NCI-H146 treated with DMSO at 0.1 percent for 48 hours (cell line): Measurements from ENCODE around the gene ADAT2.
"Not testable (repeated sequence)": the region's sequence is repeated elsewhere in the genome, so short reads cannot be mapped to it uniquely, and the experiment has no call there.

Experiments used
- DNase-seq: peaks from one replicate; lab custom pipeline; 2025; ENCODE audit not compliant: unreplicated experiment; lab: John Stamatoyannopoulos, UW

The ADAT2 gene

GRCh38 chr6:143450453-143451371 lies at the start of gene ADAT2, which contains the start of gene PEX3:
Gene ADAT2 (minus strand): TSS chr6:143450695. CDS start chr6:143450658, 37 bp downstream.
Gene PEX3 (plus strand): TSS chr6:143450805. CDS start chr6:143451043, 238 bp downstream.
- DNase-seq: peak; percentile 96

GRCh38 chr6:143498428-143498827 lies 47.9 kb upstream of the ADAT2 start:
- DNase-seq: no peak

GRCh38 chr6:143496974-143497373 lies 46.5 kb upstream of the ADAT2 start:
- DNase-seq: no peak

GRCh38 chr6:143490775-143491174 lies 40.3 kb upstream of the ADAT2 start:
- no peak for DNase-seq

GRCh38 chr6:143490244-143490643 lies 39.7 kb upstream of the ADAT2 start:
- no peak for DNase-seq

GRCh38 chr6:143486752-143487151 lies 36.3 kb upstream of the ADAT2 start:
- DNase-seq: no peak

GRCh38 chr6:143485967-143486366 lies 35.5 kb upstream of the ADAT2 start:
- no peak for DNase-seq

- DNase-seq: no peak
Measured at GRCh38 chr6:143482593-143482992, 32.1 kb upstream of the ADAT2 start.

GRCh38 chr6:143478479-143479062 lies 28.1 kb upstream of the ADAT2 start:
- no peak for DNase-seq

GRCh38 chr6:143476545-143476944 lies 26.1 kb upstream of the ADAT2 start:
- DNase-seq: no peak

GRCh38 chr6:143471822-143472221 lies 21.3 kb upstream of the ADAT2 start:
- DNase-seq: no peak

GRCh38 chr6:143468823-143469222 lies 18.3 kb upstream of the ADAT2 start:
- not testable (repeated sequence) for DNase-seq

GRCh38 chr6:143468026-143468425 lies 17.5 kb upstream of the ADAT2 start:
- DNase-seq: no peak

GRCh38 chr6:143465546-143465945 lies 15.1 kb upstream of the ADAT2 start:
- DNase-seq: no peak

GRCh38 chr6:143457563-143458359 lies 7.3 kb upstream of the ADAT2 start:
- DNase-seq: no peak

- DNase-seq: no peak
Measured at GRCh38 chr6:143451531-143451930, 1.0 kb upstream of the ADAT2 start.

GRCh38 chr6:143449714-143450452 lies 612 bp downstream of the ADAT2 start:
- no peak for DNase-seq

GRCh38 chr6:143449082-143449713 lies 1.3 kb downstream of the ADAT2 start:
- no peak for DNase-seq

GRCh38 chr6:143447865-143448264 lies 2.6 kb downstream of the ADAT2 start:
- not testable (repeated sequence) for DNase-seq

GRCh38 chr6:143443096-143443495 lies 7.4 kb downstream of the ADAT2 start:
- DNase-seq: no peak
